H1 (cell line): ENCODE data around the gene DGKI. TPM values are rescaled to one million over a fixed set of nuclear protein-coding genes. Genes with fewer than 3 reads are reported as not detected.

Experiments used
- CTCF ChIA-PET: fragments of 300-600 bp; sonication (Branson Sonifier 250); formaldehyde crosslinking; loops from one replicate; lab custom pipeline; 2021; ENCODE audit not compliant: partially characterized antibody; lab: Charles Lee
- POLR2A ChIA-PET: fragments of 300-600 bp; sonication (Branson Sonifier 250); formaldehyde crosslinking; loops from one replicate; lab custom pipeline; 2021; ENCODE audit warnings: inconsistent platforms; ENCODE audit not compliant: partially characterized antibody; lab: Charles Lee
- DNase-seq, 2 experiments: peaks; one replicate each; pipeline versions ENCODE4 v3.0.0 to v3.0.0-alpha.2; 2010 to 2022; ENCODE audit warnings: low spot score in 2 of 2, low read depth in 1 of 2, mixed read lengths in 1 of 2
- FAIRE-seq: peaks from 2 replicates; lab custom pipeline; 2011; peaks lifted over from hg19 to GRCh38; lab: Jason Lieb, UNC
- H2AFZ ChIP-seq: 2 replicates; pipeline ENCODE4 v1.8.1; 2012; ENCODE audit warnings: low read length, inconsistent platforms
- H2AK5ac ChIP-seq: 2 replicates; pipeline ENCODE4 v1.6.1; 2013; ENCODE audit warnings: low read depth, low read length
- H2BK120ac ChIP-seq: replicated peaks from 2 replicates; pipeline ENCODE3; 2013; ENCODE audit warnings: low read depth, low read length, inconsistent platforms
- H2BK12ac ChIP-seq: 2 replicates; pipeline ENCODE4 v1.6.1; 2013; ENCODE audit warnings: low read depth, low read length
- H2BK15ac ChIP-seq: 2 replicates; pipeline ENCODE4 v1.6.1; 2013; ENCODE audit warnings: low read length
- H2BK20ac ChIP-seq: 2 replicates; pipeline ENCODE4 v1.6.1; 2013; ENCODE audit warnings: low read length
- H2BK5ac ChIP-seq: 2 replicates; pipeline ENCODE4 v1.6.1; 2013; ENCODE audit warnings: low read depth, low read length
- H3K14ac ChIP-seq: 2 replicates; pipeline ENCODE4 v1.6.1; 2013; ENCODE audit warnings: inconsistent platforms; ENCODE audit not compliant: insufficient read length
- H3K18ac ChIP-seq: 2 replicates; pipeline ENCODE4 v1.6.1; 2013; ENCODE audit warnings: low read length; ENCODE audit errors: extremely low read depth
- H3K23ac ChIP-seq: 2 replicates; pipeline ENCODE4 v1.6.1; 2013; ENCODE audit warnings: inconsistent platforms; ENCODE audit not compliant: insufficient read length
- H3K23me2 ChIP-seq: 2 replicates; pipeline ENCODE4 v1.6.1; 2013; ENCODE audit warnings: low read depth, low read length
- H3K27ac ChIP-seq: 2 replicates; pipeline ENCODE4 v1.6.1; 2011; ENCODE audit warnings: low read depth, low read length, inconsistent platforms
- H3K27me3 ChIP-seq, 4 experiments: replicated peaks in 1 of 4; 1 replicate in 1 of 4; 2 replicates in 3 of 4; pipeline versions ENCODE4 v1.6.1 to v1.8.1; 2011 to 2013; ENCODE audit warnings: low read length in 3 of 4, mild to moderate bottlenecking in 3 of 4, inconsistent platforms in 2 of 4, mixed read lengths in 2 of 4, moderate library complexity in 1 of 4; ENCODE audit not compliant: control insufficient read depth in 3 of 4, insufficient read depth in 3 of 4; ENCODE audit errors: extremely low read depth in 1 of 4
- H3K36me3 ChIP-seq, 4 experiments: 2 replicates each; pipeline versions ENCODE4 v1.6.1 to v1.8.1; 2011 to 2013; ENCODE audit warnings: mild to moderate bottlenecking in 4 of 4, low read length in 3 of 4, moderate library complexity in 2 of 4, control low read depth in 1 of 4, inconsistent platforms in 1 of 4; ENCODE audit not compliant: insufficient read depth in 4 of 4, control insufficient read depth in 2 of 4
- H3K4ac ChIP-seq: replicated peaks from 2 replicates; pipeline ENCODE3; 2013; ENCODE audit warnings: low read length, low read depth, mixed read lengths, inconsistent platforms; ENCODE audit not compliant: insufficient read length
- H3K4me1 ChIP-seq, 4 experiments: replicated peaks in 1 of 4; 1 replicate in 1 of 4; 2 replicates in 3 of 4; pipeline versions ENCODE4 v1.6.1 to v1.8.1; 2011 to 2013; ENCODE audit warnings: low read length in 3 of 4, inconsistent platforms in 2 of 4, mixed read lengths in 1 of 4; ENCODE audit not compliant: insufficient read depth in 4 of 4, control insufficient read depth in 3 of 4
- H3K4me2 ChIP-seq, 2 experiments: 2 replicates each; pipeline versions ENCODE4 v1.6.1 to v1.8.1; 2011 to 2013; ENCODE audit warnings: low read depth in 2 of 2, low read length in 2 of 2, control low read depth in 1 of 2, inconsistent platforms in 1 of 2, mild to moderate bottlenecking in 1 of 2; ENCODE audit not compliant: insufficient read depth in 1 of 2
- H3K4me3 ChIP-seq, 4 experiments: fragments of 200-600, 300-600 bp in 1 of 4; sonication (generic), shearing (Covaris generic), sonication (Bioruptor Twin) in 1 of 4; 2 replicates each; pipeline versions ENCODE4 v1.5.1 to v1.8.1; 2011 to 2016; ENCODE audit warnings: low read length in 4 of 4, low read depth in 3 of 4, control low read depth in 2 of 4, inconsistent platforms in 2 of 4, mild to moderate bottlenecking in 2 of 4, mixed read lengths in 1 of 4, moderate library complexity in 1 of 4; ENCODE audit not compliant: insufficient read depth in 2 of 4; ENCODE audit errors: extremely low read depth in 1 of 4
- H3K56ac ChIP-seq: replicated peaks from 2 replicates; pipeline ENCODE3; 2013; ENCODE audit warnings: low read depth, mild to moderate bottlenecking, mixed read lengths, low read length, inconsistent platforms; ENCODE audit not compliant: insufficient read length
- H3K79me1 ChIP-seq: 2 replicates; pipeline ENCODE4 v1.6.1; 2013; ENCODE audit warnings: low read depth, low read length, control low read depth
- H3K79me2 ChIP-seq, 2 experiments: 2 replicates each; pipeline versions ENCODE4 v1.6.1 to v1.8.1; 2012 to 2013; ENCODE audit warnings: low read length in 2 of 2, mild to moderate bottlenecking in 2 of 2, inconsistent platforms in 1 of 2; ENCODE audit not compliant: insufficient read depth in 2 of 2, control insufficient read depth in 1 of 2
- H3K9ac ChIP-seq, 4 experiments: replicated peaks in 1 of 4; 1 replicate in 1 of 4; 2 replicates in 3 of 4; pipeline versions ENCODE4 v1.6.1 to v1.8.1; 2011 to 2013; ENCODE audit warnings: low read depth in 3 of 4, low read length in 3 of 4, control low read depth in 2 of 4, mild to moderate bottlenecking in 2 of 4, moderate library complexity in 2 of 4, inconsistent platforms in 1 of 4; ENCODE audit errors: extremely low read depth in 1 of 4
- H3K9me3 ChIP-seq, 2 experiments: 2 replicates each; pipeline versions ENCODE4 v1.6.1 to v1.8.1; 2012 to 2013; ENCODE audit warnings: mild to moderate bottlenecking in 2 of 2, moderate library complexity in 2 of 2, control low read depth in 1 of 2, inconsistent platforms in 1 of 2, low read depth in 1 of 2, low read length in 1 of 2, mixed read lengths in 1 of 2; ENCODE audit not compliant: insufficient read depth in 2 of 2
- H4K20me1 ChIP-seq, 2 experiments: replicated peaks in 1 of 2; 2 replicates each; pipeline versions ENCODE3 to v1.8.1; 2011 to 2013; ENCODE audit warnings: inconsistent platforms in 2 of 2, low read length in 2 of 2, mild to moderate bottlenecking in 1 of 2; ENCODE audit not compliant: insufficient read depth in 2 of 2, control insufficient read depth in 1 of 2
- H4K5ac ChIP-seq: 2 replicates; pipeline ENCODE4 v1.6.1; 2013; ENCODE audit warnings: low read length, low read depth, mixed read lengths, inconsistent platforms; ENCODE audit not compliant: insufficient read length
- H4K8ac ChIP-seq: 2 replicates; pipeline ENCODE4 v1.8.0; 2013; ENCODE audit warnings: mild to moderate bottlenecking, moderate library complexity, low read length, inconsistent platforms; ENCODE audit not compliant: insufficient read depth; ENCODE audit errors: extremely low read depth
- H4K91ac ChIP-seq: replicated peaks from 2 replicates; pipeline ENCODE3; 2013; ENCODE audit warnings: low read length, mixed read lengths, inconsistent platforms; ENCODE audit not compliant: insufficient read length
- GABPA ChIP-seq: IDR thresholded peaks from 2 replicates; pipeline ENCODE4 v1.6.1; 2011; ENCODE audit warnings: mild to moderate bottlenecking, low read length, moderate library complexity, borderline replicate concordance; ENCODE audit not compliant: insufficient read depth
- KDM1A ChIP-seq: fragments of 200-600, 300-600 bp; sonication (generic); IDR thresholded peaks from 2 replicates; pipeline ENCODE4 v1.7.1; 2016; ENCODE audit warnings: mild to moderate bottlenecking, low read length, borderline replicate concordance
- KDM4A ChIP-seq: IDR thresholded peaks from one replicate; pipeline ENCODE4 v1.7.1; 2012; ENCODE audit warnings: low read depth, mild to moderate bottlenecking, moderate library complexity, low read length, inconsistent platforms; ENCODE audit not compliant: severe bottlenecking
- MAFK ChIP-seq: IDR thresholded peaks from 2 replicates; pipeline ENCODE4 v1.6.1; 2012; ENCODE audit warnings: low read depth, mild to moderate bottlenecking, improper control_type of control experiment, low read length
- SAP30 ChIP-seq: fragments of 300-600 bp; sonication (generic); IDR thresholded peaks from 2 replicates; pipeline ENCODE4 v1.7.1; 2012; ENCODE audit warnings: low read length, moderate library complexity, mild to moderate bottlenecking, inconsistent platforms; ENCODE audit not compliant: insufficient read depth, insufficient replicate concordance
- SIRT6 ChIP-seq: IDR thresholded peaks from one replicate; pipeline ENCODE4 v1.7.1; 2012; ENCODE audit warnings: low read length, inconsistent platforms
- SP4 ChIP-seq: IDR thresholded peaks from 2 replicates; pipeline ENCODE4 v1.6.1; 2012; ENCODE audit warnings: low read length, inconsistent platforms
- YY1 ChIP-seq: IDR thresholded peaks from 2 replicates; pipeline ENCODE4 v1.6.1; 2011; ENCODE audit warnings: low read depth, mild to moderate bottlenecking, low read length
- polyA plus RNA-seq, 7 experiments: library from polyadenylated mRNA; depleted of rRNA in 3 of 7; stranded (reverse) in 5 of 7; unstranded in 2 of 7; fragments of >200 nt in 5 of 7; fragments of 200-250 nt in 2 of 7; gene quantifications; 1 replicate in 5 of 7; 2 replicates in 1 of 7; 4 replicates in 1 of 7; pipeline versions ENCODE4 v1.2.1 to v1.2.3, GENCODE V29; 2011 to 2013; ENCODE audit warnings: missing spikeins in 2 of 7, mixed read lengths in 2 of 7
- total RNA-seq: library from RNA; stranded (reverse); fragmentation: NEBNext Ultra II Directional; extraction: Animal tissue kit (Norgen Biotek cat#: 25700); gene quantifications from 2 replicates; pipeline ENCODE4 v1.2.1, GENCODE V29; 2021

DGKI gene
- total and polyA plus RNA-seq, 2 of the 8 experiments (the other 6 are each of a cell fraction or from before 2014, with no cell fraction given), result 0.20 to 0.71 TPM

- Histone ChIP-seq H2BK15ac (no peak overlapping the region), H3K4me3 (no peak overlapping the region), H3K23ac (no peak overlapping the region), H3K14ac (no peak overlapping the region), H3K9me3 (peaks cover 6% of the 10 kb centered on the region in 2 experiments; a peak in 2 of 4 replicates), H3K27me3 (no peaks in the 10 kb centered on the region), H3K56ac (no peak overlapping the region), H3K36me3 (no peaks in the 10 kb centered on the region; a peak in 1 of 8 replicates), H4K5ac (no peak overlapping the region), H2BK120ac (no peak overlapping the region), H2AFZ (no peak overlapping the region), H3K27ac (no peak overlapping the region), H2BK20ac (no peak overlapping the region), H2BK5ac (no peak overlapping the region), H3K4ac (no peak overlapping the region), H3K79me2 (no peaks in the 10 kb centered on the region), H2BK12ac (no peak overlapping the region), H3K9ac (no peak overlapping the region), H3K4me1 (no peaks in the 10 kb centered on the region), H4K91ac (no peak overlapping the region), H4K8ac (no peak overlapping the region), H2AK5ac (no peak overlapping the region), H3K18ac (no peak overlapping the region), H3K23me2 (no peaks in the 10 kb centered on the region), H4K20me1 (no peaks in the 10 kb centered on the region), H3K4me2 (no peak overlapping the region), H3K79me1 (no peaks in the 10 kb centered on the region)
- no peak for DNase-seq
- ChIA-PET CTCF (interaction anchor here (0.6 kb wide), 1 partner anchor 31 kb away, joined by 3 read pairs; no protein-coding TSS in a partner anchor), POLR2A (no interaction called here)
- no peak for TF ChIP-seq YY1
- no peak for TF ChIP-seq SP4
- TF ChIP-seq GABPA, result no peak
- TF ChIP-seq MAFK, result no peak
- TF ChIP-seq KDM4A, result no peak
- TF ChIP-seq SAP30, result no peak
- no peak for TF ChIP-seq KDM1A
- TF ChIP-seq SIRT6, result no peak
- no peak for FAIRE-seq
Observed at GRCh38 chr7:137423321-137423720, 423.5 kb downstream of the DGKI start.
